Muscle of leg (tissue), 11 donors: ENCODE results near the gene MAST4. TPM values are rescaled to one million over a fixed set of nuclear protein-coding genes. Genes with fewer than 3 reads are reported as not detected.

Experiments used
- DNase-seq: peaks from one replicate; pipeline ENCODE4 v3.0.0; 2013
- H3K27ac ChIP-seq: one replicate; pipeline ENCODE4 v1.5.1; 2013; ENCODE audit warnings: mild to moderate bottlenecking, low read length, control low read depth
- H3K27me3 ChIP-seq: one replicate; pipeline ENCODE4 v1.6.1; 2013; ENCODE audit warnings: low read length; ENCODE audit not compliant: control insufficient read depth, insufficient read depth
- H3K36me3 ChIP-seq: one replicate; pipeline ENCODE4 v1.6.1; 2013; ENCODE audit warnings: low read length; ENCODE audit not compliant: control insufficient read depth, insufficient read depth
- H3K4me1 ChIP-seq: one replicate; pipeline ENCODE4 v1.6.1; 2013; ENCODE audit warnings: low read length; ENCODE audit not compliant: control insufficient read depth, insufficient read depth
- H3K4me3 ChIP-seq: one replicate; pipeline ENCODE4 v1.5.1; 2013; ENCODE audit warnings: low read length, control low read depth
- H3K9me3 ChIP-seq: replicated peaks from 2 replicates; pipeline ENCODE4 v1.6.1; 2013; ENCODE audit warnings: low read depth, low read length; ENCODE audit not compliant: control insufficient read depth
- WGBS: methylation state at CpG from one replicate; pipeline ENCODE4 v1.1.5; 2013; ENCODE audit warnings: missing lambda C conversion rate; ENCODE audit not compliant: insufficient coverage; 5-methylcytosine and 5-hydroxymethylcytosine counted together
- polyA plus RNA-seq, 8 donors: library from polyadenylated mRNA; unstranded; fragments of 120-200 nt; gene quantifications; one replicate each; pipeline versions ENCODE4 v1.2.1 to v1.2.3, GENCODE V29; 2013; ENCODE audit warnings: inconsistent platforms in 1 of 8, low replicate concordance in 1 of 8; ENCODE audit not compliant: insufficient read length in 8 of 8, insufficient read depth in 1 of 8
- total RNA-seq: library from RNA; stranded (reverse); fragments of 120-200 nt; gene quantifications from one replicate; pipeline ENCODE4 v1.2.4, GENCODE V29; 2013

Gene MAST4
- total and polyA plus RNA-seq, 9 donors: 7.3 to 15.4 (median 10.9) TPM

DNA sequence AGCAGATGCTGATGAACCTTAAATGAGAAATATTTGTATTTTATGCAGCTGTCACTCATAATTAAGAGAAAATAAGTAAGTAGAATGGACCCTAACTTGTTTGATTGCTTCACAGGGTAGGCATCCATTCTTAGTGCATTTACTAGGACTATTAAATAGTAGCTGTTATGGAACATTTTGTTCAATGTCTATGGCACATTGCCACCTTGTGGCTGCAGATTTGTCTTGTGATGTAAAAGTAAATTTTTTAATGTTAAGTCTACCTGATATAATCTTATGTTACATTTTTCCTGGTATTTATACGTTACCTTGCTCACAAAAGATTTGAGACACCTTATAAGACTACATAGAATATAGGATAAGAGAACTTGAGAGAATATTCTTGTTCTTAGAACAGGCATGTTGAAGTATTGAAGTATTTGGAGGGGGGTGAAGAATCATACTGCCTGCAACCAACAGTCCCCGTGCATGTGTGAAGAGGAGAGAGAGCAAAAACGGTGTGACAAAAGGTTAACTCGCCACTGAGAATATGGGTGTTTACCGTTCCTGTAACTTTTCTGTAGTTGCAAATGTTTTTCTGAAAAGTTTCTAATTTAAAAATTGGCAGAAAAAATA lies 161.1 kb downstream of the MAST4 start:
- peak; percentile 84 for DNase-seq
- WGBS: 40% methylated on average over 1 of the region's 5 CpGs
- Histone ChIP-seq H3K9me3 (no peaks in the 10 kb centered on the region), H3K4me3 (no peak overlapping the region), H3K36me3 (no peaks in the 10 kb centered on the region), H3K27ac (no peak overlapping the region), H3K27me3 (no peaks in the 10 kb centered on the region), H3K4me1 (no peaks in the 10 kb centered on the region)

DNA sequence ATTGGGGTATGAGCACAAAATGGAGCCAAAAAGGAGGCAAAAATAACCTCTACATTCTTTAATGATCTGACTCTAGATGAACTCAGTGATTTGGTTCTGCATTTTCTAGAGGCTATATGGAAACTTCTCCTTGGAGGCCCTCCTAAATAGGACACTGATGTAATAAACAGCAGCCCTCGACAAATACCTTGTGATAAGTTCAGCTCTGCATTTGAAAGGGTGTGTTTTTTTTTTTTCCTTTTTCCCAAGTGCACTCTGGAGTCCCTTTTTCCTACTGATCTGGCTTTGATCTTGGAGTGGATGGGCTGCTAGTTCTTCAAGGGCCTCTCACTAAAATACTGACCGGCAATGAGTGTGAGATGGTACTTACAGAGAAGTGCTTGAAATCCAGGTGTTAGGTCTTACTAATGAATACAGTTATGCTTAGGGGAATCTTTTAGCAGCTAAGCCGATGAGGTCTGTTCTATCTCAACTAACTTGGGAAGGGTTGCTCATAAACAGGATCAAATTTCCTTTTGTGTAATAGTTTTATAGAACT lies 161.7 kb downstream of the MAST4 start:
- no peaks in the 10 kb centered on the region for H3K36me3 ChIP-seq
- no peaks in the 10 kb centered on the region for H3K4me1 ChIP-seq
- no peaks in the 10 kb centered on the region for H3K9me3 ChIP-seq
- no peak overlapping the region for H3K27ac ChIP-seq
- WGBS: no CpG with 5 or more reads among the region's 3 CpGs
- H3K4me3 ChIP-seq: no peak overlapping the region
- H3K27me3 ChIP-seq: no peaks in the 10 kb centered on the region
- DNase-seq: peak; percentile 31

DNA sequence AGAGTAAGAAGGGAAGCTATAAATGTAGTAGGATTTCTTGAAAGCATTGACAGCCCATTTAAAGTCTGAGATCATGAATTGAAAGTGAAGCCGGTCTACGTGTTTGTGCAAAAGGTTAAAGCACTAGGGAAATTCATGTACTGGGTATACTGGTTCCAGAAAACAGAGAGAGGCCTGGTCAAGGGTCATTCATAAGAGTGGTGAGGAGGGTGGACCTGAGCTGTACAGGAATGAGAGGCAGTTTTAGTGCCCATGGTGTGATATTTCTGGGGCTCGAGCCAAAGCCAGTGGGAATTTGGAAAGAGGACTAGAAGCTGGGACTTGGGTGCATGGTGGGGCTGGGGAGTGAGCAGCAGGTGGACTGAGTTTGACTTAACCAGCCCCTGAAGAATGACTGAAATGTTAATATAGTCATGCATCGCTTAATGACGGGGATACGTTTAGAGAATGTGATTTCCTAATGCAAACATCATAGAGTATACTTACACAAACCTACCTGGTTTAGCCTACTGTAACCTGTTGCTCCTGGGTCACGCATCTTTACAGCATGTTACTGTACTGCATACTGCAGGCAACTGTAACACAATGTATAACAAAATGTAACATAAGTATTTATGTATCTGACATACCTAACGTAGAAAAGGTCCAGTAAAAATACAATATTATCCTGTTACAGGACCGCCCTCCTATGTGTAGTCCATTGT lies 173.0 kb downstream of the MAST4 start:
- Histone ChIP-seq H3K27me3 (no peaks in the 10 kb centered on the region), H3K4me3 (no peak overlapping the region), H3K36me3 (no peaks in the 10 kb centered on the region), H3K4me1 (no peaks in the 10 kb centered on the region), H3K9me3 (no peaks in the 10 kb centered on the region), H3K27ac (no peak overlapping the region)
- no peak for DNase-seq
- WGBS: 84% methylated on average over 3 of the region's 9 CpGs

DNA sequence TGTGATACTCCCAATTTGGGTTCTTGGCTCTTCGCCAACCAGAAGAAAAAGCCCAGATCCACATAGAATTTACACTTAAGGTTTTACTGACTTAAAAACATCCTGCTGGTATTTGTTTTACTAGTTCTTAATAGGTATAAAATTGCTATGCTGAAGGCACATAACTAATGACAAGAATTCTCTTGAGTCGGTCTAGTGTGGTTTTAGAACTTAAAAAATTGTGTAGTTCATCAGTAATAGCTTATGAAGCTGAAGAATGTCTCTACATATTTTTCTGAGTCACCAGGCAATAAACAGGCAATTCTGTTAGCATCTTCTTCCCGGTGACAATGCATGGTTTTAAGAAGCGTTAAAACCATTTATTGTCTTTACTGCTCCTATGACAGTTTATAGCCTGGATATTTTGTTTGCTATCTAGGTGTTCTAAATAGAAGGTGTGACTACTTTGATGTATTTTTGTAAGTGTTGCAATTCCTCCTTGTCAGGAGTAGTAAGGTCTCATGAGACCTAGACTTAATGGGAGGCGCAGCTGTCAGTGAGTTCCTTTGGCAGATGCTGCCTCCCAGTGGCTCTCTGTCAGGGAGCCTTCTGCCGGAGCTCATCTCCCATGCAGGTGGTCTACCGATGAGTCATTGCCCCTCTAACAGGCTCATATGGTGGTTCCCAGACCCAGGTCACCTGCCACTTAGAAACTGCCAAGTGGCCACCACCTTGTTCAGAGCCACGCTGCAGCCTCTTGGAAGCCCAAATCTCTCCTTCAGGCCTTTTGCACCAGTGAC lies 173.8 kb downstream of the MAST4 start:
- Histone ChIP-seq H3K9me3 (no peaks in the 10 kb centered on the region), H3K4me1 (no peaks in the 10 kb centered on the region), H3K27me3 (no peaks in the 10 kb centered on the region), H3K36me3 (no peaks in the 10 kb centered on the region), H3K27ac (no peak overlapping the region), H3K4me3 (no peak overlapping the region)
- 16% methylated on average over 4 of the region's 8 CpGs for WGBS
- peak; percentile 51 for DNase-seq

DNA sequence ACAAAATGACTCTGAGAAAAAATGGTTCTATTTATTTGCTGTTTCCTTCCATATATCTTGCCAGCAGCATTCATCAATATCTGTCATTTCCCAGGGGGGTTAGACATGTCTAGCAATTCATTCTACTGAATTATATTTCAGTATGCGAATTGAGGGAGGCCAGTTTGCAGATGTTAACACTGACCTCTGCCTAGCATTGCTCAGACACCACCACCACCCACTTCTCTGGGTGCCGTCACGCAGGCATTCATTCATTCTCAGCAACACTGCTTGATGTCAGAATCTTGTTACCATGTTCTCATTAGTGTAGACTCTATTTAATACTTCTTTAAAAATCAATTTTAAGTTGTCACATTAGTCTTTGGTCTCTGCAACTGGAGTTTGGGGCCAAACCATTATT lies 181.7 kb downstream of the MAST4 start:
- 67% methylated on average over 3 of the region's 3 CpGs for WGBS
- Histone ChIP-seq H3K4me1 (no peaks in the 10 kb centered on the region), H3K27ac (no peak overlapping the region), H3K36me3 (no peaks in the 10 kb centered on the region), H3K9me3 (no peaks in the 10 kb centered on the region), H3K4me3 (no peak overlapping the region), H3K27me3 (no peaks in the 10 kb centered on the region)
- DNase-seq: no peak

DNA sequence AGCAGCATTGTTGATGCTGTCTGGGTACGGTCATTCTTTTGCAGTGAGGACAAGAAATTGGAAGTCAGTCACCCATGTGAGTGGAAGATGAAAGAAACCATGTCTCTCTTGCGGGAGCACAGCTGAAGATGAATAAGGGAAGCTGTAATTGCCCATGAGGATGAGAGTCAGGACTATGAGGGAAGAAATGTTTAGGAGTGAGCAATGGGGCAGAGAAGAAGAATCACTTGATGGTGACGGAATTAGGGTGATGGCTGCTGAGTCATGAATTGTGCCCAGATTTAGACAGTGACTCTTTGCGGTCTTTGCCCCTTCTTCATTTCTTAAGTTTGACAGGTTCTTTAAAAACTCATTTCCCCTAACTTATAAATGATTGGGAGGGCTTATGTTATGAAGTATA lies 183.3 kb downstream of the MAST4 start:
- WGBS: 78% methylated on average over 3 of the region's 4 CpGs
- no peak overlapping the region for H3K4me3 ChIP-seq
- no peak for DNase-seq

DNA sequence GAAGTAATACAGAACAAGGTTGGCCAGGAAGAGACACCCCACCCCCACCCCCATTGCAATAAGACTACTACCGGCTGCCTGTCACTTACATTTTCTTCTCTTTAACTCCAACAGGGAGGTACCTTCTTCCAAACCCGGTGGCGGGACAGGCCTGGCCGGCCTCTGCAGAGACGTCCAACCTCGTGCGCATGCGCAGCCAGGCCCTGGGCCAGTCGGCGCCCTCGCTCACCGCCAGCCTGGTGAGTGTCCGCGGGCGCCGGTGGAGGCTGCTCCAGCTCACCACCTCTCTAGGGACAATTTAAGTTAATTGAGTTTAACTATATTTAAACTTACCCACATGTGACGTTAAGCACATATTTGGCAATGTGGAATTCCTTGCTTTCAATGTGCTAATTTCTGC lies 192.4 kb downstream of the MAST4 start:
- H3K27me3 ChIP-seq: no peaks in the 10 kb centered on the region
- no peak for DNase-seq
- H3K4me3 ChIP-seq: no peak overlapping the region
- H3K27ac ChIP-seq: no peak overlapping the region
- H3K4me1 ChIP-seq: no peaks in the 10 kb centered on the region
- no peaks in the 10 kb centered on the region for H3K36me3 ChIP-seq
- WGBS: 92% methylated on average over 2 of the region's 17 CpGs
- no peaks in the 10 kb centered on the region for H3K9me3 ChIP-seq

More for the DNA sequence above, 183.3 kb downstream of the MAST4 start:
- H3K36me3 ChIP-seq: no peaks in the 10 kb centered on the region
- H3K27ac ChIP-seq: no peak overlapping the region
- no peaks in the 10 kb centered on the region for H3K4me1 ChIP-seq
- H3K27me3 ChIP-seq: no peaks in the 10 kb centered on the region
- H3K9me3 ChIP-seq: no peaks in the 10 kb centered on the region

DNA sequence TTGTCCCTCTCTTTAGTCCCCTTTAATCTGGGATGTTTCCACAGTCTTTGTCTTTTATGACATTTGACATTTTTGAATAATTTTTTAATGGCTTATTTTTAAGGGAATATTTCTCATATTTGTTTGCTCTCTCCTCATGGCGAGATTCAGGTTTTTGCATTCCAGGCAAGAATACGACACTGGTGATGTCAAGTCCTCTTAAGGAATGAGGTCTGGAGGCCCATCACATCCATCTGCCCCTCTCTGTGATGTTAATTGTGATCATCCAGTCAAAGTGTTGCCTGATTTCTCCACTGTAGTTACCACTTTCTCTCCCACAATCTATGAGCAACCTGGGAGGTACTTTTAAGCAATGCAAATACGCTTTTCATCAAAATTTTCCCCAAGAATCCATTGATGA lies 193.2 kb downstream of the MAST4 start:
- H3K27me3 ChIP-seq: no peaks in the 10 kb centered on the region
- H3K36me3 ChIP-seq: no peaks in the 10 kb centered on the region
- no peaks in the 10 kb centered on the region for H3K9me3 ChIP-seq
- WGBS: no CpG with 5 or more reads among the region's 3 CpGs
- H3K4me3 ChIP-seq: no peak overlapping the region
- H3K4me1 ChIP-seq: no peaks in the 10 kb centered on the region
- DNase-seq: no peak
- H3K27ac ChIP-seq: no peak overlapping the region

DNA sequence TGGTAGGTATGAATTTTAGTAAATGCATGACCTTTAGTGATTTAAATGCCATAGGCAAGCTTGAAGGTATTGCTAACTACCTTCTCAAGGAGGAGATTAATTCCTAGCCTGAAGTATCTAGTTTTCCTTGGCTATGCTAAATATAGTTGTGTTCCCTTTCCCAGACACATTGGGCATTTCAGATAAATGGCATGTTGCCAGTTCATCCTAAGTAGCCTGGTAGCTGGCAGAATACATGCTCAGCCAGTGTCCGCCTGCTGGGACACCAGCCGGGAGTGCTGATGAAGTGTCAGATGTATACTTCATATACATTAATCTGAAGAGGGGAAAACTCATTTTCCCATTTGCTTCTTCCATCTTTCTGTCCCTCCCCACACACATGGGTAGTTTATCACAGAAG lies 196.9 kb downstream of the MAST4 start:
- no peaks in the 10 kb centered on the region for H3K36me3 ChIP-seq

DNA sequence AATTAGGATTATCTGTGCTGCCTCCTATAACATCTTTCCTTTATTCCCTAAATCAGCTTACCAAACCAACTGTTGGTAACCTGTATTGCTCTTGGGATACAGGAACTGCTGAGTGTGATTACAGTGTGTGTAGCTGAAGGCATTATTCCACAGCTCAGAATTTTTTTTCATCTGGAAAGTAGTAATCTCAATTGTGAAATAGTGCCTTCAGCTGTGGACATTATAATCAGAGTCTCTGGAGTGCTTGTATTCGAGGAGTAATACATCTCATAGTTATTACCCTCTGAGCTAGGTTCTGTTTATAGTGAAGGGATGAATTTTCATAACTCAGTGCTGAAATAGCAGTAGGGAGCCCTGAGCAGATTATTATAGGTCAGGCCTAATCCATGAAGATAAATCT lies 199.5 kb downstream of the MAST4 start:
- Histone ChIP-seq H3K27me3 (no peaks in the 10 kb centered on the region), H3K27ac (no peak overlapping the region), H3K9me3 (no peaks in the 10 kb centered on the region), H3K4me3 (no peak overlapping the region), H3K4me1 (no peaks in the 10 kb centered on the region), H3K36me3 (no peaks in the 10 kb centered on the region)
- no CpG with 5 or more reads among the region's 1 CpG for WGBS
- no peak for DNase-seq

More for the DNA sequence above, 196.9 kb downstream of the MAST4 start:
- no peak for DNase-seq
- Histone ChIP-seq H3K9me3 (no peaks in the 10 kb centered on the region), H3K4me3 (no peak overlapping the region), H3K4me1 (no peaks in the 10 kb centered on the region), H3K27ac (no peak overlapping the region), H3K27me3 (no peaks in the 10 kb centered on the region)
- WGBS: no CpG with 5 or more reads among the region's 2 CpGs
